Kidney (tissue), 14 donors: ENCODE results near the gene TRIO. TPM values are rescaled to one million over a fixed set of nuclear protein-coding genes. Genes with fewer than 3 reads are reported as not detected.

Experiments
- DNase-seq, 5 donors: peaks; one replicate each; pipeline ENCODE4 v3.0.0-alpha.2; 2013 to 2020
- FAIRE-seq: peaks from 2 replicates; lab custom pipeline; 2012; peaks lifted over from hg19 to GRCh38; lab: Jason Lieb, UNC
- H3K27ac ChIP-seq, 2 donors: one replicate each; pipeline ENCODE4 v1.7.0; 2013; ENCODE audit warnings: low read depth in 2 of 2, low read length in 2 of 2, inconsistent platforms in 1 of 2
- H3K27me3 ChIP-seq: one replicate; pipeline ENCODE4 v1.7.1; 2013; ENCODE audit warnings: low read length, inconsistent platforms; ENCODE audit not compliant: control insufficient read depth, insufficient read depth
- H3K36me3 ChIP-seq, 3 donors: one replicate each; pipeline versions ENCODE4 v1.7.0 to v1.7.1; 2013; ENCODE audit warnings: low read length in 3 of 3, control low read depth in 1 of 3, inconsistent platforms in 1 of 3; ENCODE audit not compliant: insufficient read depth in 3 of 3, control insufficient read depth in 2 of 3
- H3K4me1 ChIP-seq, 3 donors: one replicate each; pipeline versions ENCODE4 v1.7.0 to v1.7.1; 2013; ENCODE audit warnings: low read length in 3 of 3, inconsistent platforms in 1 of 3, low read depth in 1 of 3; ENCODE audit not compliant: control insufficient read depth in 2 of 3, insufficient read depth in 2 of 3
- H3K4me3 ChIP-seq, 3 donors: one replicate each; pipeline versions ENCODE4 v1.7.0 to v1.8.1; 2013; ENCODE audit warnings: low read length in 3 of 3, control low read depth in 1 of 3, inconsistent platforms in 1 of 3
- H3K9ac ChIP-seq, 3 donors: one replicate each; pipeline versions ENCODE4 v1.7.0 to v1.7.1; 2013; ENCODE audit warnings: low read length in 3 of 3, control low read depth in 1 of 3, inconsistent platforms in 1 of 3
- H3K9me3 ChIP-seq, 3 donors: one replicate each; pipeline versions ENCODE4 v1.7.0 to v1.7.1; 2013; ENCODE audit warnings: low read length in 3 of 3, control low read depth in 1 of 3, inconsistent platforms in 1 of 3; ENCODE audit not compliant: control insufficient read depth in 2 of 3, insufficient read depth in 1 of 3
- intact Hi-C: fragments of 100-400 bp; cut with DNase I; formaldehyde crosslinking; loops from one replicate; pipeline ENCODE4 v1.11.1; 2022
- polyA plus RNA-seq: library from polyadenylated mRNA; stranded (reverse); fragments of 350-450 nt; fragmentation: Illumina TruSeq; extraction: RNeasy Lipid Tissue Mini Kit (QIAGEN cat#74804); gene quantifications from one replicate; pipeline ENCODE4 v1.2.3, GENCODE V29; 2014; ENCODE audit warnings: low read depth, low replicate concordance; ENCODE audit not compliant: insufficient read depth
- total RNA-seq: library from RNA; stranded (reverse); fragmentation: NEBNext Ultra II Directional; extraction: Animal tissue kit (Norgen Biotek cat#: 25700); gene quantifications from one replicate; pipeline ENCODE4 v1.2.1, GENCODE V29; 2021
- TF ChIP-seq, protein P1 (sequence below): IDR thresholded peaks from 3 replicates; pipeline ENCODE4 v1.5.1; 2012; ENCODE audit warnings: mild to moderate bottlenecking, moderate library complexity, borderline replicate concordance; ENCODE audit not compliant: insufficient read depth; ENCODE audit errors: extremely low read depth
- donor health status: control.
- donor health status: control.
- donor health status: control.
- donor health status: control.
- donor health status: control.
- donor health status: DM: yes; HTN: yes; CAD: no.
- donor health status: Normal renal cell carcinoma (clear cell type).

Gene TRIO
- total and polyA plus RNA-seq, 2 donors from 2014 or later, result 9.5 to 149 TPM

DNA sequence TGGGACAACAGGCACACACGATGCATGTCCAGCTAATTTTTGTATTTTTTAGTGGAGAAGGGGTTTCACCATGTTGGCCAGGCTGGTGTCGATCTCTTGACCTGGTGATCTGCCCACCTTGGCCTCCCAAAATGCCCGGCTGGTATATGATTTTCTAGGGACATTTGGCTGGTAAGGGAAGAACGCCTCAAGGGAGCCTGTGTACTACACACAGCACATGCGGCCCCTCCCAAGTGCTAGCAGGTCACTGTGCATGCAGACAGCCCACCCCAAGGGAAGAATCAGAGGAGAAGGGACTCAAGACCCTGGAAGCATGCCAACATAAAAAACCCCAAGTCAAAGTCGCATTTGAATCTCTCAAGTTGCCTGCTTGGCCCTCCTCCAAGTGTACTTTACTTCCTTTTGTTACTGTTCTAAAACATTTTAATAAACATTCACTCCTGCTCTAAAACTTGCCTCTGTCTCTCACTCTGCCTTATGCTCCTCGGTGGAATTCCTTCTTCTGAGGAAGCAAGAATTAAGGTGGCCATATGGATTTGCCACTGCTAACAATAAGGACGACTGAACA, 414.1 kb downstream of the TRIO start:
- H3K27ac ChIP-seq, result no peak overlapping the region
- H3K9ac ChIP-seq, result no peak overlapping the region
- no peak overlapping the region for H3K4me3 ChIP-seq
- no peaks in the 10 kb centered on the region for H3K27me3 ChIP-seq
- H3K36me3 ChIP-seq, result no peaks in the 10 kb centered on the region
- FAIRE-seq (no peak), DNase-seq (peak in 2 of 5 donors; percentile 36 to 62)
- intact Hi-C loops, result no loop called here
- H3K9me3 ChIP-seq, result no peaks in the 10 kb centered on the region
- TF ChIP-seq, protein P1, sequence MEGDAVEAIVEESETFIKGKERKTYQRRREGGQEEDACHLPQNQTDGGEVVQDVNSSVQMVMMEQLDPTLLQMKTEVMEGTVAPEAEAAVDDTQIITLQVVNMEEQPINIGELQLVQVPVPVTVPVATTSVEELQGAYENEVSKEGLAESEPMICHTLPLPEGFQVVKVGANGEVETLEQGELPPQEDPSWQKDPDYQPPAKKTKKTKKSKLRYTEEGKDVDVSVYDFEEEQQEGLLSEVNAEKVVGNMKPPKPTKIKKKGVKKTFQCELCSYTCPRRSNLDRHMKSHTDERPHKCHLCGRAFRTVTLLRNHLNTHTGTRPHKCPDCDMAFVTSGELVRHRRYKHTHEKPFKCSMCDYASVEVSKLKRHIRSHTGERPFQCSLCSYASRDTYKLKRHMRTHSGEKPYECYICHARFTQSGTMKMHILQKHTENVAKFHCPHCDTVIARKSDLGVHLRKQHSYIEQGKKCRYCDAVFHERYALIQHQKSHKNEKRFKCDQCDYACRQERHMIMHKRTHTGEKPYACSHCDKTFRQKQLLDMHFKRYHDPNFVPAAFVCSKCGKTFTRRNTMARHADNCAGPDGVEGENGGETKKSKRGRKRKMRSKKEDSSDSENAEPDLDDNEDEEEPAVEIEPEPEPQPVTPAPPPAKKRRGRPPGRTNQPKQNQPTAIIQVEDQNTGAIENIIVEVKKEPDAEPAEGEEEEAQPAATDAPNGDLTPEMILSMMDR, result no peak
- peaks cover 0 to 2% (median 0%) of the 10 kb centered on the region in 3 donors for H3K4me1 ChIP-seq

DNA sequence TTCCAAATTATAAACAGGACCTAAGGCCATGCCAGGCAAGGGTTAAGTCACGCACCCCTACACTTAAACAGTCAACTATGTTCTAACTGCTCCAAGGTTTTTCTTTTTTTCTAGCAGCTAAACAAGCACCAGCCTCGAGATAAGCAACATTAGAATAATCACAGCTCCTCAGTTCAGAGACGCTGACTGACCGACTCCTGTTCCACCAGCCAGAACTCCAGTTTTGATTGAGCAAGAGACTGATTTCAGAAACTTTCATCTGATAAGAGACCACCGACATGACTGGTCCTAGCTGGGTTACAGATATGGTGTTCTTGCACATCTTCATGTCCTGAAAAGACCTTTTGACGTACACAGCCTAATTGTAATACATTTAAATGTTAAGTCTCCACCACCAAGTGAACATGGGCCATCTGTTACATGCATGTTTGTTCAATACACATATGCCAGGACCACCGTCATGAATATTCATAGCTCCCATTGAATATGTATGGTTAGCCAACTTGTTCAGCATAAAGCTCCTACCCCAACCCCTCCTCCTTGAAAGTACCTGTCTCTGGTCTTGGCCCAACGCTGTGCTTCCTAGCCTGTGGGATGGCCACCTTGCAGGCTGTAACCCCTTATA, 414.8 kb downstream of the TRIO start:
- intact Hi-C loops, result no loop called here
- TF ChIP-seq, protein P1, result no peak
- DNase-seq (no peak), FAIRE-seq (no peak)
- Histone ChIP-seq H3K36me3 (no peaks in the 10 kb centered on the region), H3K27ac (no peak overlapping the region), H3K4me3 (no peak overlapping the region), H3K27me3 (no peaks in the 10 kb centered on the region), H3K4me1 (peaks cover 0 to 2% (median 0%) of the 10 kb centered on the region in 3 donors), H3K9me3 (no peaks in the 10 kb centered on the region), H3K9ac (no peak overlapping the region)

Other genes starting within 250 kb of the TRIO start
- 16.4 TPM for gene DNAH5, start 198.7 kb upstream of the TRIO start, total RNA-seq
- gene DNAH5, start 198.7 kb upstream of the TRIO start, polyA plus RNA-seq, result 0.49 TPM